ENCODE measurements around the gene TPBGL. TPM values are rescaled to one million over a fixed set of nuclear protein-coding genes. Genes with fewer than 3 reads are reported as not detected.

TPBGL gene
- total and polyA plus RNA-seq, 3 donors from 2014 or later: 8.1 to 15.4 (median 10.0) TPM

DNA sequence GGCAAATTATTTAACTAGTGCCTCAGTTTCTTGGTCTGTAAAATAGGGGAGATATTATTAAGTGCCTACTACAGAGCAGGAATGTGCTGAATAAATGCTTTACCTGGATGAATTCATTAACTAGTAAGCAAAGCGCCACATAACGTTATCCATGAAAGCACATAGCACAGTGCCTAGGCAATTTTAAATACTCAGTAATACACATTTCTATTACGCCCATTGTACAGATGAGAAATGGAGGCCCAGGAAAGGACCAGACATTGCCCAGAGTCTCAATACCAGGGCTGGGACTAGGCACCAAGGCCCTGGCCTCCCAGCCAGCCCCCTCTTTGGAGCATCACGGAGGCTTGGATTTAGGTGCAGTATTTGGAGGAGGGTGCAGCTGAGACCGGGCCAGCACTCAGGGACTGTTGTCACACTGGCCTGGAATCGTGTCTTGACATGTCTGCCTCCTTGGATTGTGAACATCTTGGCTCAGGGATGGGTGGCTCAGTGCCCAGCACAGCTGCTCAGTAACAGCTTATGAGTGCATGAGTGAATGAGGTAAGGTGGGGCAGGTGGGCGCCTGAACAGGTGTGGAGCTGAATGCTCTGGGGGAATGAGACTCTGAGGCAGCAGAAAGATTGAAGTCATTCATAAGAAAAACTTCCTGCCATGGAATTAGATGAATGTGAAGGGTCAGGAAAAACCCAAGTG, 42.1 kb upstream of the TPBGL start:
- H3K9me3 ChIP-seq: no peaks in the 10 kb centered on the region
- no peaks in the 10 kb centered on the region for H3K27me3 ChIP-seq
- no peak for DNase-seq
- H3K4me1 ChIP-seq: peaks cover 30% of the 10 kb centered on the region
- intact Hi-C loops (cut with DNase I; ENCODE audit: low total_unique reads): no loop called here
- no peak overlapping the region for H3K27ac ChIP-seq
- no peaks in the 10 kb centered on the region for H3K36me3 ChIP-seq (ENCODE audit: low read depth, missing control alignments)
- TF ChIP-seq POLR2A (IDR thresholded peaks at IDR 0.05) (no peak), CTCF (IDR thresholded peaks at IDR 0.05) (no peak)
- no peak overlapping the region for H3K4me3 ChIP-seq
- WGBS, 2 donors: 91% methylated on average over 7 of the region's 7 CpGs

- no peak for TF ChIP-seq CTCF (IDR thresholded peaks at IDR 0.05)
- Histone ChIP-seq H3K27ac (no peak overlapping the region), H3K4me3 (no peak overlapping the region), H3K27me3 (no peaks in the 10 kb centered on the region), H3K9me3 (no peaks in the 10 kb centered on the region), H3K4me1 (peaks cover 33% of the 10 kb centered on the region), H3K36me3 (ENCODE audit: low read depth, missing control alignments) (no peaks in the 10 kb centered on the region)
- intact Hi-C loops (cut with DNase I; ENCODE audit: low total_unique reads): no loop called here
- no peak for DNase-seq
- WGBS, 2 donors: 49 to 71% methylated on average over 5 of the region's 5 CpGs
Measured at GRCh38 chr11:75199412-75199955, 41.1 kb upstream of the TPBGL start.

DNA sequence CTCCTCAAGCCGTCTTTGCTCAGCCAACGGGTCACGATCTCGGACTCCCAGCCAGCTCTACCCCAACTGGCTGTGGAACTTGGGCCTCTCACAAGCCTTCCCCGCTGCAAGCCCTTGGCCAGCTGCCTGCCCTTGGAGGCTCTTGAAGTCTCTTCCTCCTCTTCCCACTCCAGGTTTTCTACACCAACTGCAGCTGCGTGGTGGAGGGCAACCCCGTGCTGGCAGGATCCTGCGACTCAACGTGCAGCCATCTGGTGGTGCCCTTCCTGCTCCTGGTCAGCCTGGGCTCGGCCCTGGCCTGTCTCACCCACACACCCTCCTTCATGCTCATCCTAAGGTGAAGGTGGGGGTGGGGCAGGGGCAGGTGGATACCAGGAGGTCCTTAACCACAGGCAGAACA, 40.5 kb upstream of the TPBGL start:
- H3K4me1 ChIP-seq: peaks cover 28% of the 10 kb centered on the region
- WGBS, 2 donors: 49 to 57% methylated on average over 8 to 10 of the region's 10 CpGs
- intact Hi-C loops (cut with DNase I; ENCODE audit: low total_unique reads): loop anchor here (5.0 kb wide), 1 partner anchor 53 kb away; no protein-coding TSS in a partner anchor
- no peak overlapping the region for H3K4me3 ChIP-seq
- no peaks in the 10 kb centered on the region for H3K9me3 ChIP-seq
- H3K36me3 ChIP-seq (ENCODE audit: low read depth, missing control alignments): no peaks in the 10 kb centered on the region
- no peak for TF ChIP-seq CTCF (IDR thresholded peaks at IDR 0.05)
- TF ChIP-seq POLR2A (IDR thresholded peaks at IDR 0.05): no peak
- H3K27me3 ChIP-seq: no peaks in the 10 kb centered on the region
- DNase-seq: peak; percentile 73
- H3K27ac ChIP-seq: no peak overlapping the region

GRCh38 chr11:75200531-75200930, 40.0 kb upstream of the TPBGL start:
- TF ChIP-seq POLR2A (IDR thresholded peaks at IDR 0.05) (no peak), CTCF (IDR thresholded peaks at IDR 0.05) (no peak)
- peaks cover 23% of the 10 kb centered on the region for H3K4me1 ChIP-seq
- WGBS, 2 donors: 96 to 100% methylated on average over 2 of the region's 2 CpGs

More at GRCh38 chr11:75200531-75200930, 40.0 kb upstream of the TPBGL start:
- no peaks in the 10 kb centered on the region for H3K9me3 ChIP-seq
- no peak for DNase-seq
- H3K36me3 ChIP-seq (ENCODE audit: low read depth, missing control alignments): no peaks in the 10 kb centered on the region
- H3K27me3 ChIP-seq: no peaks in the 10 kb centered on the region
- intact Hi-C loops (cut with DNase I; ENCODE audit: low total_unique reads): loop anchor here (5.0 kb wide), 1 partner anchor 53 kb away; no protein-coding TSS in a partner anchor
- no peak overlapping the region for H3K27ac ChIP-seq
- H3K4me3 ChIP-seq: no peak overlapping the region

Data from testis (tissue), 3 donors.